ENCODE results near the gene WDR33.

DNA sequence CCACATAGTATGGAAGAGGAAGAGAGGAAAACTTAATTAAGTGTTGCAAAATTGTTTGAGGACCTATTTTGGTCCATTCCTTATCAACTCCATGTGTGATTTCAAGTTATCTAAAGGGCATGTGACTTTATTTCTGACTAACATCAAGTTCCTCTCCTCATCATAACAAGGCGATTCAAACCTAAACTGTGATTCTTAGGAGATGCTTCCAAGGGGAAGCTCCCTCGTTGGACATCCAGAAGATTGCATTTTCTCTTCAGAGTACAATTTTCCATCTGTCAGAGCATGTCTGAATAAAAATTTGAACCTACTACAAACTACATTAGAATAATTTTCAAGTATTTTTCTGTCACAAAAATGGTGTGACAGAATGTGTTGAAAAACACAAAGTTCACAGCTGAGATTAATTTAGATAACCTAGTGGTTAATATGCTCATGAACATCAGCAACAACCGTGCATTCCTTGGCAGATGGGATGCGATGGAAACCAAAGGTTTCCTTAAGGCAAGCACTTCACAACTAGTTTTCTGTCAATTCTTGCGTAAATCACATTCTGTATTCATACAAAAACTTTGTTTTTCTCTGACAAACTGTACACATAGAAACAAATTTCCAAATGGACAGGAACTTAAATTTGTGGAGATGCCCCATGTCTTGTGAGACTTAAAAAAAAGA lies 105.4 kb downstream of the WDR33 start:
- TF ChIP-seq GATA3 (IDR thresholded peaks at IDR 0.05; ENCODE audit: low read depth, low read length) (no peak), GATA2 (IDR thresholded peaks at IDR 0.05; ENCODE audit: low read depth, low read length) (no peak)

All from SH-SY5Y (cell line).